GM21528 (cell line): Measurements from ENCODE around the gene USP10.

Experiments
- ATAC-seq: cut with Tn5 transposase; IDR thresholded peaks from one replicate; pipeline ENCODE4 v1.9.1; 2021; ENCODE audit warnings: mild to moderate bottlenecking, moderate library complexity; ENCODE audit not compliant: unreplicated experiment, low FRiP score

USP10 gene

GRCh38 chr16:84694980-84695379 lies 4.8 kb upstream of the USP10 start:
- ATAC-seq: no peak

DNA sequence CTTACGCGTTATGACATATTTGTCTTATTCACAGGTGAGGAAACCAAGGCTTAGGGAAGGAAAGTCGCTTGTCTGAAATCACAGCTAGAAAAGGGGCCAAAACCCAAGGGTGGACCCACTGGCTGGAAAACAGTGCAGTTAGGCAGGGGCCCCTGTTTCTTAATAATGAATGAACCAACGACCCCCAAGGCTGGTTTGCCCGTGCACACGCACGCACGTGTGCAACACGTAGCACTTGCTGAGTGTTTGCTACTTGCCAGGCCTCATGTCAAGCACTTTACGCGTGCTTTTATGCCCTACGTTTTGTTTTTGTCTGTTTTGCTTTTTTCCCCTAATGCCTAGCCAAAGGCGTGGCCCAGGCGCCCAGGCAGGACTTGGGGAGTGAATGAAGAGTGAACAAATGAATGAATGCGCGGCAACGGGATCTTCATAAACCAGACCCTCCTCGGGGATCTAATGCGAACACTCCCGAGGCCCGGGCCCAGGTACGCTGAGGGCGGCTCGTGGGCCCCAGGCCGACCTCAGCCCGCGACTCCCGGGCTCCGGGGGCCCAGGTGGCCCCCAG lies 571 bp upstream of the USP10 start:
- ATAC-seq: no peak

DNA sequence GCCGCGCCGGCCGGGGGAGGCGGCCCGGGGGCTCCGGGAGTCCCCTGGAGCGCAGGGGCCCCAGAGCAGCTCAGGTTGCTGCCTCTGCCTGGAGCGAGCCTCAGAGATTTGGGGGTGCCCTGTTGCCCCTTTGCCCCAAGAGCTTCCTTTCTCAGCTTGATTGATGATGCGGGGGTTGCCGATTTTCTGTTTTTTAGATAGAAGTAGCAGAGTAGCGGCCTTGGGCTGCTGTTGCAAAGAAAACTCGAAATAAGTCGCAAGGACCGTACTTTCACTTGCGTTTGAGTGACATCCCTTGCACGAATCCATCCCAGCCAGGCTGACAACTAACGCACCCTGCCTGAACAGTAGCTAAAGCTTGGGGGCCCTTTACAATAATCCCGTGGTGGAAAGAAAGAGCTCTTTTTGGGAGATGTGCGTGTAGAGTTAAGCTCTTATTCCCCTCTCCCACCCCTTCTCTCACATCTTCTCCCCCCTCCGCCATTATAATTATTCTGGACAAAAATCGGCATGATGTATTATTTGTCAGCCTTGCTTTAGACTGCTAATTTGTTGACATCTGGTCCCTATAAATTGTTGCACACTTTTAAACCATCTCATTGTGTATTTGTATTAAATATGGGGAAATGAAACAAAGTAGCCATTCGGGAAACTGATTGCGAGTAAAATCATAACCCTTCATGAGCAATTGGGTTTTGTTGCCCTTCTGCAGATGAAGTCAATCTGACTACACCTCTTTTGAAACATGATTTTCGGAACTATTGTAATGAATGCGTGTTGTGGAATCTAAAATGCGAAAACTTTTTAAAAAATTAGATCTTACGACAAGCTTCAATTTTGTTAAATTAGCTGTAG lies 873 bp downstream of the USP10 start:
- peak; percentile 43 for ATAC-seq

DNA sequence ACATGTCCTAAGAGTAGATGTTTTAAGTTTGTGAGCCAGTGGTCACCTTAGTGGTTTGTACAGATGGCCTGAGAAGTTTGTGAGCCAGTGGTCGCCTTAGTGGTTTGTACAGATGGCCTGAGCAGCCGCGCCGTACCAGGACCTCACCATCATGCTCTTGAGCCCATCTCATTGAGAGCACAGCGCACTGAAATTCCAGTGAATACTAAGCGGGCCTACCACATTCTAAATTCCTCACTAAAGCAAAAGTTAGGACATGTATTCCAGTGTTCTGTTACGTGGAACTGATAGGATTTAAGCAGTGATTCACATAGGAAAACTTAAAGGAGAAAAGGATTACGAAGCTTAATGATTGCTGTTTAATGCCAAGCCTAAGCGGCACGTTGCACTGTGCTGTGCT lies 3.9 kb downstream of the USP10 start:
- ATAC-seq: no peak

- no peak for ATAC-seq
These were observed 4.5 kb downstream of the USP10 start for GRCh38 chr16:84704253-84704652.

DNA sequence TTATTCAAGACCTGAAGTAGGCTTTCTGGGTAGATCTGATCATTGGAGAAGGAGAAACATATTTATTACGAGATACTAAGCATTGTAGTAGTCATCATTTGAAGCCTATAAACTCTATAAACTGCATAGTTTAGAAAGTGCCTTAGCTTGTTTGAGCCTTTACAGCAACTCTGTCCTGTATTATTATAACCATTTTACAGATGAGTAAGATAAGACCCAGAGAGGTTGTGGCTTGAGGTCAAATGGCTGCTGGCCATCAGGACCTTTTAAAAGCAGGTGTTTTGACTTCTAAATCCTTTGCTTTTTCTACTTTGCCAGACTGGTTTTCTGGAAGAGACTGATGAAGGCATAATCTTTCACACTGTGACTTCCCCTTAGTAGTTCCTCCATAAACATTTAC lies 7.1 kb downstream of the USP10 start:
- ATAC-seq: no peak

- no peak for ATAC-seq
These were observed 9.8 kb downstream of the USP10 start for GRCh38 chr16:84709609-84710008.

GRCh38 chr16:84710686-84711085 lies 10.9 kb downstream of the USP10 start:
- no peak for ATAC-seq

DNA sequence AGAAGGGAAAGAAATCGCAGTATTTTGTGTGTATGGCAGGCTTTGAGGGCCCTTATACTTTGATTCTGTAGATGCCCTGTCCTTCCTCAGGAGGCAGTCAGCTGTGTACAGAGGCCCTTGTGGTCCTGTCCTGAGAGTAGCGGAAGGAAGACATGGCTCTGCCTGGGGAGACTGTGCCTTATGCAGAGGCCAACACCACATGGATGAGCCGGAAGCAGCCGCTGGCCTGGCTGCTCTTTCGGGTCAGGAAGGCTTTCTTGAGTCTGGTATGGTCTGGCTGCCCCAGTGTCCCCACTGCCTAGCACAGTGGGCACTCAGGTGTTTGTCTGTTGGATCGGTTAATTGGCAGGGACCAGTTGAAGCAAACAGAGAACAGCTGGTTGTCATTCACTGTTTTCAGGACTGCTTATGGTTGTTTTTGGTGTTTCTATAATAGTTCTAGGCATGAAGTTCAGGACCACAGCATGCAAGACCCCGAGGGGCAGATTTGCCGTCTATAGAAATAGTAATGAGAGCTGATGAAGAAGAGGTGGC lies 12.4 kb downstream of the USP10 start:
- ATAC-seq: no peak

- no peak for ATAC-seq
These were observed 13.3 kb downstream of the USP10 start for GRCh38 chr16:84712801-84713775.

- no peak for ATAC-seq
These were observed 14.2 kb downstream of the USP10 start for GRCh38 chr16:84714028-84714427.

- no peak for ATAC-seq
These were observed 15.6 kb downstream of the USP10 start for GRCh38 chr16:84715424-84715823.

DNA sequence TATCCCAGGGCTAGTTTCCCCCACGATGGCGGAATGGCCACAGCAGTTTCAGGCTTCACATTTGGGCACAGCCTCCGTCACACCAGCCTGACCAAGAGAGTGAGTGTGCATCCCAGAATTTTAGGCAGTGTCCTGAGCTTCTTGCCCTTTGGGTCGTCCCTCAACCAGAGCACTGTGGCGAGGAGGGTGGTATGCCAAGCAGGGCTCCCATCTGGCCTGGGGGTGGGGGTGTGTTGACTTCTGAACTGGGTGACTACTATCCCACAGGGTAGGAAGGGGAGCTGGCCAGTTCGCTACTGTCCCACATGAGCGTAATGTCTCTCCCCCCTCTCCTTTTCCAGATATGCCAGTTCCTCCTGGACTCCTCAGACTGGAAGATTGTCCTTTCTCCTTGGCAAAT lies 16.1 kb downstream of the USP10 start:
- no peak for ATAC-seq

DNA sequence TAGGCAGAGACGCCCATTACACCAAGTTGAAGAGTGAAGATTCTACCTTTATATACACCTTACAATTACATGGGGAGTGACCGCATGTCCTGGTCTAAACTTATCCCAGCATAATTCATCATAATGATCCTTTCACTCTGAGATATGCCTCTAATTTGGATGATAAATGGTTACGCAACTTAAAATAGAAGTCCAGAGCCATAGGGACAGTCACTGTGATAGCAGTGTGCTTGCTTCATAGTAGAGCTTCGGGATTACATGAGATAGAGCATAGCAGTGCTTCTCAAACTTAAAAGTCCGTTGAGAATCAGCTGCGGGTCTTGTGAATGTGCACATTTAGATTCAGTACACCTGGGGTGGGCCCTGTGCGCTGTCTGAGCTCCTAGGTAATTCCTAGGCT lies 16.9 kb downstream of the USP10 start:
- ATAC-seq: no peak

DNA sequence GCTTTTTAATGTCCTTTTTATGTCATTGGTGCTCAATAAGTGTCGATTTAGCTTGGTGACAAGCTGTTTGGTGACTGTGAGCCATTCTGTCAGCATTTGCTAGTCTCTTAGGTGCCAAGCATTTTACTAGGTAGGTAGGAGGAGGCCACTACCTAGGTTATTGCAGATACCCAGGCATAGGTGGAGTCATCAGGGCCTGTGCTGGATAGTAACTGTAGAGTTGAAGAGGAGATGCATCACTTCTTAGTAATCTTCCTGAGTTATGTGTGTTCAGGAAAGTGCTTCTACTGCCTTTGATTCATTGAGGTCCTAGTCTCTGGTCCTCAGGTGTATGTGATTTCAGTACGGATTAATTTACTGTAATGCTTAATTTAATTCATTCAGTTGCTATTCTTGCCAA lies 17.7 kb downstream of the USP10 start:
- ATAC-seq: no peak

DNA sequence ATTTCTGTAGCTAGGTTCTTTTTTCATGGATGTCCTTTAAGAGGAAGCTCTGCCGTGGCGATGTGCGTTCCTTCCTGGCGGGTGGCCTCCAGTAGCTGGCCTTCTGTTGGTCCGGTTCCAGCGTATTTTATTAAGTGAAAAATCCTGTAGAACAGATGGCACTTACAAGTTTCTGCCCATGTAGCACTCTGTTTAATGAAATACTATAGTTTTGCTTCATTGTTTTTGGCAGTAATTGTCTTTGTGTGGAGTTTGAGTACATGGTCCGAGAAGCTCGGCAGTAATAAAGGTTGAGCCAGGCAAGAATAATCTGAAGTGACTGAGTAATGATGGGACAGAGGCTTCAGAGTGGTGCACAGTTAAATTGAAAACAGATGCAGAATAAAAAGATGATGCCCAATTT lies 20.4 kb downstream of the USP10 start:
- ATAC-seq: no peak

- ATAC-seq: no peak
These were observed 22.3 kb downstream of the USP10 start for GRCh38 chr16:84722068-84722467.

DNA sequence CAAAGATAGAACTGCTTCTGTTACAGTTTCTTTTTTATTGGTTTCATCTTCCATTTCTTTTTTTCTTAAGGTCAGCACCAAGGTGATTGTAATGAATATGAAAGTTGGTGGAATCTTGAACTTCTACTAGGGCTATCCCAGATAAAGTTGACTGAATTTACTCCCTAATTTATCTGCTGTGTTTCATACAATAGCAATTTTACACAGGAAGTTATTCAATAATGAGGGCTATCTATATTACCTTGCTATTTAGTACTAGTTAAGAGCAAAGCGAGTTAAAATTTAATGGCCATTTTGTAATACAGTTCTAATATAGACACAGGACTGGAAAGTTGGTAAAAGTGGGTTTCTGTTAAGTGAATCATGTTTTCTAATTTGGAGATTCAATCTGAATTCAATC lies 24.1 kb downstream of the USP10 start:
- no peak for ATAC-seq

GRCh38 chr16:84724606-84725309 lies 25.0 kb downstream of the USP10 start:
- no peak for ATAC-seq

- ATAC-seq: peak; percentile 11
These were observed 25.8 kb downstream of the USP10 start for GRCh38 chr16:84725481-84726078.
